ENCODE results near the gene ESPL1.

DNA sequence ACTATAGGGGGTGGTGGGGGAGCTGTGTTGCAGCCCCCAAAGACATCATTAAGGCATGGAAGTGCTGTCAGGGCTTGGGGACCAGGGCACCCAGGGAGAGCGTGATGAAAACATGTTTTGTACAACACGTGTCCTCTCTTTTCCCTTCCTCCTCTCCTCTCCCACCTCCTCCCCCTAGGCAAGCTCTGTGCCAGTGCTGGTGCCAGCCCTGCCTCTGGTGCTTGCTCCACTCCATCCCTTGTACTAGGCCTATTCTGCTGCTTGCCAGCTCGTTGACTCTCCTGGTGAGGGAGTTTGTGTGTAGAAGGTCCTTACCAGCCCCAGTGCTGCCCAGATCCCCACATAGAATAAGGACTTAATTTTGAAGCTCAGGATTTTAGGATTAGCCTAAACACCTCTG is 32.9 kb upstream of the ESPL1 start:
- TF ChIP-seq EZH2 (IDR thresholded peaks at IDR 0.05; ENCODE audit: insufficient read depth, poor library complexity, severe bottlenecking) = no peak
- no peak for TF ChIP-seq EZH2phosphoT487 (IDR thresholded peaks at IDR 0.05; ENCODE audit: insufficient read depth, low read depth)
